Panc1 (cell line): ENCODE results near the gene PANX2. TPM values are rescaled to one million over a fixed set of nuclear protein-coding genes. Genes with fewer than 3 reads are reported as not detected.
"Not testable (repeated sequence)": the region's sequence is repeated elsewhere in the genome, so short reads cannot be mapped to it uniquely, and the experiment has no call there.

Experiments
- ATAC-seq: fragments of 200-7000 bp; cut with Tn5 transposase; 2 replicates; pipeline ENCODE4 v1.9.1; 2020; ENCODE audit warnings: mild to moderate bottlenecking, moderate library complexity
- BruUV-seq: library from RNA; stranded (reverse); fragments of 400-500 nt; replicated peaks from 2 replicates; lab custom pipeline; 2021; lab: Mats Ljungman, UMichigan
- CTCF ChIA-PET: fragments of 300-600 bp; sonication (Branson Sonifier 250); formaldehyde crosslinking; loops from one replicate; lab custom pipeline; 2022; ENCODE audit warnings: antibody characterized with exemption; lab: Charles Lee
- POLR2A ChIA-PET: fragments of 300-600 bp; sonication (Branson Sonifier 250); formaldehyde crosslinking; loops from one replicate; lab custom pipeline; 2022; ENCODE audit warnings: antibody characterized with exemption; lab: Charles Lee
- DNase-seq: peaks from one replicate; pipeline ENCODE4 v3.0.0-alpha.2; 2010; ENCODE audit warnings: low read depth, low spot score
- H3K27ac ChIP-seq: 2 replicates; pipeline ENCODE4 v1.5.1; 2011; ENCODE audit warnings: mild to moderate bottlenecking, low read length, inconsistent platforms
- H3K27me3 ChIP-seq: fragments of 200-500 bp; sonication (Bioruptor generic); 2 replicates; pipeline ENCODE4 v1.6.0; 2014; ENCODE audit warnings: low read length, inconsistent platforms; ENCODE audit not compliant: control insufficient read depth, insufficient read depth
- H3K36me3 ChIP-seq: fragments of 200-500 bp; sonication (Bioruptor generic); 2 replicates; pipeline ENCODE4 v1.5.1; 2014; ENCODE audit warnings: inconsistent platforms, mild to moderate bottlenecking, low read length, moderate library complexity; ENCODE audit not compliant: control insufficient read depth, insufficient read depth
- H3K4me1 ChIP-seq: 2 replicates; pipeline ENCODE4 v1.5.1; 2011; ENCODE audit warnings: inconsistent platforms, mild to moderate bottlenecking, low read length, moderate library complexity; ENCODE audit not compliant: control insufficient read depth, insufficient read depth
- H3K4me3 ChIP-seq, 2 experiments: 2 replicates each; pipeline ENCODE4 v1.5.1; 2011 to 2012; ENCODE audit warnings: low read depth in 2 of 2, low read length in 2 of 2, mild to moderate bottlenecking in 2 of 2, inconsistent platforms in 1 of 2, moderate library complexity in 1 of 2
- H3K9me3 ChIP-seq: fragments of 200-500 bp; sonication (Bioruptor generic); 2 replicates; pipeline ENCODE4 v1.5.1; 2014; ENCODE audit warnings: low read depth, mild to moderate bottlenecking, inconsistent platforms, low read length, moderate library complexity; ENCODE audit not compliant: control insufficient read depth, insufficient read depth
- POLR2AphosphoS5 ChIP-seq: IDR thresholded peaks from 2 replicates; pipeline ENCODE4 v1.6.1; 2012; ENCODE audit warnings: mild to moderate bottlenecking, low read depth, low read length, moderate library complexity
- SIN3A ChIP-seq: IDR thresholded peaks from 2 replicates; pipeline ENCODE4 v1.6.1; 2012; ENCODE audit warnings: low read depth, mild to moderate bottlenecking, low read length, moderate library complexity, borderline replicate concordance; ENCODE audit not compliant: insufficient read depth
- TCF7L2 ChIP-seq: IDR thresholded peaks from 2 replicates; pipeline ENCODE4 v1.6.1; 2011; ENCODE audit warnings: mild to moderate bottlenecking, low read depth, low read length, inconsistent platforms
- in situ Hi-C: cut with HindIII; loops from 2 replicates; pipeline ENCODE4 v1.10.0; 2016; ENCODE audit warnings: low sequenced_read_pairs, low pct_unique_long_range_greater_than_20kb
- intact Hi-C: fragments of 100-400 bp; cut with micrococcal nuclease; formaldehyde crosslinking; loops from one replicate; pipeline ENCODE4 v1.10.0; 2022; ENCODE audit not compliant: unreplicated experiment
- total RNA-seq: library from RNA; stranded (reverse); gene quantifications from one replicate; pipeline ENCODE4 v1.2.1, GENCODE V29; 2021; ENCODE audit not compliant: unreplicated experiment
- TF ChIP-seq, protein P1 (sequence below): fragments of 450-650 bp; IDR thresholded peaks from 2 replicates; pipeline ENCODE4 v1.5.1; 2017; ENCODE audit warnings: mild to moderate bottlenecking
- TF ChIP-seq, protein P2 (sequence below), 2 experiments: IDR thresholded peaks; 2 replicates each; pipeline ENCODE4 v1.6.1; 2011 to 2012; ENCODE audit warnings: low read depth in 2 of 2, control low read depth in 1 of 2, low read length in 1 of 2, mild to moderate bottlenecking in 1 of 2, moderate library complexity in 1 of 2; ENCODE audit not compliant: insufficient read depth in 1 of 2

The PANX2 gene
- total RNA-seq, 1 experiment from 2014 or later = 0.77 TPM

DNA sequence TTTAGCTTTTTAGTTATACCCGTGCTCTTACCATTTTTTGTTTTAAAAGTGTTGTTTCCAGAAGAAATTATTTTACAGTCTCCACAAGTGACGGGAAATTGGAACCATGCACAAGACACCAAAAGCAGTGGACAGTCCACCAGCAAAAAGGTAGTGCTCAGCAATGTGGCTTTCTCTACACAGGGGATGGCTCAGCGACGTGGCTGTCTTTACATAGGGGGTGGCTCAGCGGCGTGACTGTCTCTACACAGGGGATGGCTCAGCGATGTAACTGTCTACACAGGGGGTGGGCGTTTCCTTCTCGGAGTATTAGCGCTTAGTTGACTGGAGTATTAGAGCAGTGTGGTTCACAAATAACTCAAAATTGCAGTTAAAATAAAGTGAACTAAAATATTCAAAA is 36.0 kb upstream of the PANX2 start:
- no peak overlapping the region for H3K4me3 ChIP-seq
- intact Hi-C loops (no loop called here), in situ Hi-C loops (no loop called here)
- no peaks in the 10 kb centered on the region for H3K27me3 ChIP-seq
- H3K9me3 ChIP-seq = no peaks in the 10 kb centered on the region
- no peak for DNase-seq
- no TSS peak for BruUV-seq
- no peak overlapping the region for H3K27ac ChIP-seq
- TF ChIP-seq, protein P1, sequence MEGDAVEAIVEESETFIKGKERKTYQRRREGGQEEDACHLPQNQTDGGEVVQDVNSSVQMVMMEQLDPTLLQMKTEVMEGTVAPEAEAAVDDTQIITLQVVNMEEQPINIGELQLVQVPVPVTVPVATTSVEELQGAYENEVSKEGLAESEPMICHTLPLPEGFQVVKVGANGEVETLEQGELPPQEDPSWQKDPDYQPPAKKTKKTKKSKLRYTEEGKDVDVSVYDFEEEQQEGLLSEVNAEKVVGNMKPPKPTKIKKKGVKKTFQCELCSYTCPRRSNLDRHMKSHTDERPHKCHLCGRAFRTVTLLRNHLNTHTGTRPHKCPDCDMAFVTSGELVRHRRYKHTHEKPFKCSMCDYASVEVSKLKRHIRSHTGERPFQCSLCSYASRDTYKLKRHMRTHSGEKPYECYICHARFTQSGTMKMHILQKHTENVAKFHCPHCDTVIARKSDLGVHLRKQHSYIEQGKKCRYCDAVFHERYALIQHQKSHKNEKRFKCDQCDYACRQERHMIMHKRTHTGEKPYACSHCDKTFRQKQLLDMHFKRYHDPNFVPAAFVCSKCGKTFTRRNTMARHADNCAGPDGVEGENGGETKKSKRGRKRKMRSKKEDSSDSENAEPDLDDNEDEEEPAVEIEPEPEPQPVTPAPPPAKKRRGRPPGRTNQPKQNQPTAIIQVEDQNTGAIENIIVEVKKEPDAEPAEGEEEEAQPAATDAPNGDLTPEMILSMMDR = no peak
- CTCF ChIA-PET = no interaction called here
- H3K4me1 ChIP-seq = no peaks in the 10 kb centered on the region
- H3K36me3 ChIP-seq = no peaks in the 10 kb centered on the region
- no peak for ATAC-seq
- POLR2A ChIA-PET = no interaction called here

DNA sequence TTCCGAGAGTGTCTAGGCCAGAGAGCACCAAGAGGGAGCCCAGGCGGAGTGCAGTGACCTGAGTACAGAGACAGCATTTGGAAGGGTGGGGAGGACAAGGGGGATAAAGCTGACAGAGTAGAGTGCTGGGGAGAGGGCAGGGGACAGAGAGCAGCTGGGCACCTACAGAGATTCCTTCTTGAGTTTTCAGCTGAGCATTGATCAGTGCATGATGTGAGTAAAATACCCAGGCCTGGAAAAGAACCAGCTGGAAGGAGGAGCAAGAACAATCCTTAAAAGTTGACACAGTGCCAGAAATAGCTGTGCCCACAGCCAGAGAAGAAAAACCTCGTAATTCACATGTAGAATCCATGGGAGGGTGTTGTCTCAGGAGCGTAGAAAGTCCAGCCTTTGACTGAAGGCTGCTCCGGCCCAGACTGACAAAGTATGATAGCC is 33.9 kb upstream of the PANX2 start:
- in situ Hi-C loops = no loop called here
- BruUV-seq = no TSS peak
- Histone ChIP-seq H3K27me3 (no peaks in the 10 kb centered on the region), H3K4me3 (no peak overlapping the region), H3K27ac (no peak overlapping the region), H3K4me1 (no peaks in the 10 kb centered on the region), H3K36me3 (no peaks in the 10 kb centered on the region), H3K9me3 (no peaks in the 10 kb centered on the region)
- no peak for ATAC-seq
- intact Hi-C loops = no loop called here
- no peak for DNase-seq
- POLR2A ChIA-PET = no interaction called here
- TF ChIP-seq TCF7L2 (no peak), POLR2AphosphoS5 (no peak), SIN3A (no peak)
- TF ChIP-seq, protein P2, sequence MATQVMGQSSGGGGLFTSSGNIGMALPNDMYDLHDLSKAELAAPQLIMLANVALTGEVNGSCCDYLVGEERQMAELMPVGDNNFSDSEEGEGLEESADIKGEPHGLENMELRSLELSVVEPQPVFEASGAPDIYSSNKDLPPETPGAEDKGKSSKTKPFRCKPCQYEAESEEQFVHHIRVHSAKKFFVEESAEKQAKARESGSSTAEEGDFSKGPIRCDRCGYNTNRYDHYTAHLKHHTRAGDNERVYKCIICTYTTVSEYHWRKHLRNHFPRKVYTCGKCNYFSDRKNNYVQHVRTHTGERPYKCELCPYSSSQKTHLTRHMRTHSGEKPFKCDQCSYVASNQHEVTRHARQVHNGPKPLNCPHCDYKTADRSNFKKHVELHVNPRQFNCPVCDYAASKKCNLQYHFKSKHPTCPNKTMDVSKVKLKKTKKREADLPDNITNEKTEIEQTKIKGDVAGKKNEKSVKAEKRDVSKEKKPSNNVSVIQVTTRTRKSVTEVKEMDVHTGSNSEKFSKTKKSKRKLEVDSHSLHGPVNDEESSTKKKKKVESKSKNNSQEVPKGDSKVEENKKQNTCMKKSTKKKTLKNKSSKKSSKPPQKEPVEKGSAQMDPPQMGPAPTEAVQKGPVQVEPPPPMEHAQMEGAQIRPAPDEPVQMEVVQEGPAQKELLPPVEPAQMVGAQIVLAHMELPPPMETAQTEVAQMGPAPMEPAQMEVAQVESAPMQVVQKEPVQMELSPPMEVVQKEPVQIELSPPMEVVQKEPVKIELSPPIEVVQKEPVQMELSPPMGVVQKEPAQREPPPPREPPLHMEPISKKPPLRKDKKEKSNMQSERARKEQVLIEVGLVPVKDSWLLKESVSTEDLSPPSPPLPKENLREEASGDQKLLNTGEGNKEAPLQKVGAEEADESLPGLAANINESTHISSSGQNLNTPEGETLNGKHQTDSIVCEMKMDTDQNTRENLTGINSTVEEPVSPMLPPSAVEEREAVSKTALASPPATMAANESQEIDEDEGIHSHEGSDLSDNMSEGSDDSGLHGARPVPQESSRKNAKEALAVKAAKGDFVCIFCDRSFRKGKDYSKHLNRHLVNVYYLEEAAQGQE (IDR thresholded peaks at IDR 0.05; ENCODE audit: insufficient read depth in 1 of 2, low read depth in 2 of 2, low read length in 1 of 2) = no peak
- TF ChIP-seq, protein P1 = no peak
- CTCF ChIA-PET = no interaction called here

DNA sequence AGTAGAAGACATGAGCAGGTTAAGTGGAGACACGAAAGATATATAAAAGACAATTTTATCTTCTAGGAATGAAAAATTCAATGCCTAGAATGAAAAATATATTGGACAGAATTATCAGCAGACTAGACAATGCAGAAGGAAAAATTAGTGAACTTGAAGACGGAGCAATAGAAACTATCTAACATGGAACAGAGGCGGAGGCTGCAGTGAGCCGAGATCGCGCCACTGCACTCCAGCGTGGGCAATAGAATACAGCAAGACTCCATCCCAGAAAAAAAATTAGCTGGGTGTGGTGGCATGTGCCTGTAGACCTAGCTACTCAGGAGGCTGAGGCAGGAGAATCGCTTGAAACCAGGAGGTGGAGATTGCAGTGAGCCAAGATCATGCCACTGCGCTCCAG is 33.3 kb upstream of the PANX2 start:
- H3K4me1 ChIP-seq, H3K27ac ChIP-seq, ATAC-seq, H3K4me3 ChIP-seq, POLR2A ChIA-PET, intact Hi-C loops, H3K36me3 ChIP-seq, in situ Hi-C loops, H3K9me3 ChIP-seq, H3K27me3 ChIP-seq, BruUV-seq, CTCF ChIA-PET, DNase-seq: not testable (repeated sequence)
